ENCODE data around the gene RASD1.
"Not testable (repeated sequence)": the region's sequence is repeated elsewhere in the genome, so short reads cannot be mapped to it uniquely, and the experiment has no call there.

Gene RASD1

DNA sequence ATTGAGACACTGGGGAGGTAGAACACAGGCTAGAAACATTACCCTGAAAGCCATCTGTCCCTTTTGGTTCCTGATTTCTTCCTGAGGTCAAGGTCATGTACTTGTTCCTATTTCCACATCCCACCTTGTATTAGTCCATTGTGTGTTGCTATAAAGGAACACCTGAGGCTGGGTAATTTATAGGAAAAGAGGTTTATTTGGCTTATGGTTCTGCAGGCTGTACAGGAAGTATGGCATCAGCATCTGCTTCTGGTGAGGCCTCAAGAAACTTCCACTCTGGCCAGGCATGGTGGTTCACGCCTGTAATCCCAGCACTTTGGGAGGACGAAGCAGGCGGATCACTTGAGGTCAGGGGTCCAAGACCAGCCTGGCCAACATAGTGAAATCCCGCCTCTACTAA lies 26.8 kb downstream of the RASD1 start:
- no peak overlapping the region for H3K27ac ChIP-seq
- TF ChIP-seq, protein P1, sequence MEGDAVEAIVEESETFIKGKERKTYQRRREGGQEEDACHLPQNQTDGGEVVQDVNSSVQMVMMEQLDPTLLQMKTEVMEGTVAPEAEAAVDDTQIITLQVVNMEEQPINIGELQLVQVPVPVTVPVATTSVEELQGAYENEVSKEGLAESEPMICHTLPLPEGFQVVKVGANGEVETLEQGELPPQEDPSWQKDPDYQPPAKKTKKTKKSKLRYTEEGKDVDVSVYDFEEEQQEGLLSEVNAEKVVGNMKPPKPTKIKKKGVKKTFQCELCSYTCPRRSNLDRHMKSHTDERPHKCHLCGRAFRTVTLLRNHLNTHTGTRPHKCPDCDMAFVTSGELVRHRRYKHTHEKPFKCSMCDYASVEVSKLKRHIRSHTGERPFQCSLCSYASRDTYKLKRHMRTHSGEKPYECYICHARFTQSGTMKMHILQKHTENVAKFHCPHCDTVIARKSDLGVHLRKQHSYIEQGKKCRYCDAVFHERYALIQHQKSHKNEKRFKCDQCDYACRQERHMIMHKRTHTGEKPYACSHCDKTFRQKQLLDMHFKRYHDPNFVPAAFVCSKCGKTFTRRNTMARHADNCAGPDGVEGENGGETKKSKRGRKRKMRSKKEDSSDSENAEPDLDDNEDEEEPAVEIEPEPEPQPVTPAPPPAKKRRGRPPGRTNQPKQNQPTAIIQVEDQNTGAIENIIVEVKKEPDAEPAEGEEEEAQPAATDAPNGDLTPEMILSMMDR (conservative IDR thresholded peaks at IDR 0.05): no peak

DNA sequence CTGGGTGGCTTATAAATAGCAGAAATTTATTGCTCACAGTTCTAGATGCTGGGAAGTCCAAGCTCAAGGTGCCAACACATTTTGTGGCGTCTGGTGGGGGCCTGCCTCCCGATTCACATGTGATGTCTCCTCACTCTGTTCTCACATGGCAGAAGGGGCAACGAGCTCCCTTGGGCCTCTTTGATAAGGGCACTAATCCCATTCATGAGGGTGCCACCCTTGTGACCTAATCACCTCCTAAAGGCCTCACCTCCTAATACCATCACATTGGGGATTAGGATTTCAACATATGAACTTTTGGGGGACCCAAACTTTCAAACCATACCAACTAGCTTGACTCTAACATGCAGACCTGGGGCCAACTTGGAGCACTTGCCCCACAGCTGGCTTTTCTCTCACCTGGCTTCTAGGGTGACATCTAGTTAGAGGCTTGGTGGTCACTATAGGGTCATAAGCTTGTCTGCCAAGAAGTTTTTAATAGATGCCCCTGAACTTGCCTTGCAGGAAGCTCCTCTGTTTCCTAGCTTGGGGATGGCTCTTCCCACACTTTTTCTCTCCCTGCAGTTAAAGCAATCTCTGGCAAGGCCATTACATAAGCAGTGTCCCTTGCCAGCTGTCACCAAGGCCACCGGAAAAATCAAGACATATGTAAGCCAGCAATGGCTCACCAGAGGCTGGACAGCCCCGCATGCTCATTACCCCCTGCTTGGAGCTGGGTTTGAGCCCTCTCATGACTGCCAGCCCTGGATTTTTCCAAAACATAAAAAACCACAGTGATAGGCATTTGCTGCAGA lies 27.8 kb downstream of the RASD1 start:
- no peak overlapping the region for H3K27ac ChIP-seq
- TF ChIP-seq, protein P1 (conservative IDR thresholded peaks at IDR 0.05): no peak

DNA sequence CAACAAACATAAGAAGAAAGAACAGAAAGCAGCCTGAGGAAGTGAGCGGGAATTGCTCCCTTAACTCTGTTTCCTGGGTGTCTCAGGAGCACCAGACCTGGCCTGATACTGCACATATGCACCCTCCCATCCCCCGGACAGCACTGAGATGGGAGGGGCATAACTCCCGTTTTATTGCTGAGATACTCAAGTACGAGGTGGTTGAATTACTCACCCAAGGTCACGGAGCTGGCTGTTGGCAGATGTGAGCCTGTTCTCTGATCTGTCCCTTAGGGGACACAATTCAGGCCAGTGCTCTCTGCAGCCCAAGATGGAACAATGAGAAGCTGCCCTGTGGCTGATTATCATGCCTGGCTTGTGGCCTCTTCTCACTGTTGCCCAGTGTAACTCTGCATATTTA lies 28.5 kb downstream of the RASD1 start:
- no peak overlapping the region for H3K27ac ChIP-seq
- TF ChIP-seq, protein P1 (conservative IDR thresholded peaks at IDR 0.05): no peak

DNA sequence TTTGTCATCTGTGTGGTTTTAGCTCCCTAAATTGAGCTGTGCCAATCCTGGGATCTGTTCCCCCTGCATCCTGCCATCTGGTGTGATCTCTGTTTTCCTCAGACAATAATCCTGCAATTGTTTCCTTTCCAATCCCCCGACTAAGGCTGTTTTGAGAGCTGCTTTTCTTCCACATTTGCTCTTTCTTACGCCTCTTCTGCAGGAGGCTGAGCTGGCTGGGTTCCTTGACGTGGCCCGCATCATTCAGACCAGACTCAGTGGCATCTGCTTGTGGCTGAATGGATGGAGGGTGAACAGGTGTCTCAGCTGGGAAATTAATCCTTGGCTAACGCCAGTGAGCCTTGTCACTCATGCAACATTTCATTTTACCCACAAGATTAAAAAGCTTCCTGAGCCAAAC lies 29.2 kb downstream of the RASD1 start:
- TF ChIP-seq, protein P1 (conservative IDR thresholded peaks at IDR 0.05): no peak
- H3K27ac ChIP-seq: no peak overlapping the region

DNA sequence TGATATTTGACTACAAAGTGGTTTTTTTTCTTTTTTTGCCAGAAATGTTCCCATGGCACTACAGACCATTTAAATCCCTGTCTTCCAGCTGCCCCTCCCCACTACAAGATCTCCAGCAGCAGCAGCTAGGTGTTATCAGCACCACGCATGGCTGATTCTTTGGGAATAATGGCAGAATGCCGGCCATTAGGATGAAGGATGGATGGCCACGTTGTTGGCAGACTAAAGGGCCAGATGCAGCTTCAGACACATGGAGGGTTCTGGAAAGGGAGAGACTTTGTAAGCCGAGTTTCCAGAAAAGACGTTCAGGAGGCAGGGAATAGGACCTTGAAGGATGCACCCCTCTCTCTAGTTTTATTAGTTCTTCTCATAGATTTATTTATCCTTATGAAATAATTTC lies 29.7 kb downstream of the RASD1 start:
- no peak overlapping the region for H3K27ac ChIP-seq
- TF ChIP-seq, protein P1 (conservative IDR thresholded peaks at IDR 0.05): no peak

DNA sequence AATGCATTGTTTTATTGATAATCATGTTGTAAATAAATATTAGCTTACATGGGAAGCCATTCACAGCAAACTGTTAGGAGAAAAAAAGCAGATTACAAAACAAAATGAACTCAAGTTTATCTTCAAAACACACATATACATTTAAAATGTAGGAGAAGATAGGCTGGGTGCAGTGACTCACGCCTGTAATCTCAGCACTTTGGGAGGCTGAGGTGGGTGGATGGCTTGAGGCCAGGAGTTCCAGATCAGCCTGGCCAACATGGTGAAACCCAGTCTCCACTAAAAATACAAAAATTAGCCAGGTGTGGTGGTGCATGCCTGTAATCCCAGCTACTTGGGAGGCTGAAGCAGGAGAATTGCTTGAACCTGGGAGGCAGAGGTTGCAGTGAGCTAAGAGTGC lies 30.3 kb downstream of the RASD1 start:
- not testable (repeated sequence) for H3K27ac ChIP-seq

DNA sequence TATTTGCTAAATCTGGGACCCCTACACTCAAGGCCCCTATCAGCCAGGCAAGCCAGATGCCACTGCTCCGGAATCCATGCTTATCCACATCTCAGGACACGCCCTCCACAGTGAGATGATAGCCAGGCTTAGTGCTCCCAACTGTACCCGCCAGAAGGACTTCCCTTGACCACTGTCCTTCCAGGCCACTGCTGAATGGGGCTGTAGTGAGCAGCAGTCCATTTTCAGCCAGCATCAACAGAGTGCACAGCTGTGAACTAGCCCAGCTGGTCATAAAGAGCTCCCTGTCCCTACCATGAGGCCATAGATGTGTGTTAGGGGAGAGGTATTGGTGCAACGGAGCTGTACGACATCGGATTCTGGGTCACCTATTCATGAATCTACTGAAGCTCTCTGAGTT lies 32.4 kb downstream of the RASD1 start:
- no peak overlapping the region for H3K27ac ChIP-seq
- TF ChIP-seq, protein P1 (conservative IDR thresholded peaks at IDR 0.05): no peak

DNA sequence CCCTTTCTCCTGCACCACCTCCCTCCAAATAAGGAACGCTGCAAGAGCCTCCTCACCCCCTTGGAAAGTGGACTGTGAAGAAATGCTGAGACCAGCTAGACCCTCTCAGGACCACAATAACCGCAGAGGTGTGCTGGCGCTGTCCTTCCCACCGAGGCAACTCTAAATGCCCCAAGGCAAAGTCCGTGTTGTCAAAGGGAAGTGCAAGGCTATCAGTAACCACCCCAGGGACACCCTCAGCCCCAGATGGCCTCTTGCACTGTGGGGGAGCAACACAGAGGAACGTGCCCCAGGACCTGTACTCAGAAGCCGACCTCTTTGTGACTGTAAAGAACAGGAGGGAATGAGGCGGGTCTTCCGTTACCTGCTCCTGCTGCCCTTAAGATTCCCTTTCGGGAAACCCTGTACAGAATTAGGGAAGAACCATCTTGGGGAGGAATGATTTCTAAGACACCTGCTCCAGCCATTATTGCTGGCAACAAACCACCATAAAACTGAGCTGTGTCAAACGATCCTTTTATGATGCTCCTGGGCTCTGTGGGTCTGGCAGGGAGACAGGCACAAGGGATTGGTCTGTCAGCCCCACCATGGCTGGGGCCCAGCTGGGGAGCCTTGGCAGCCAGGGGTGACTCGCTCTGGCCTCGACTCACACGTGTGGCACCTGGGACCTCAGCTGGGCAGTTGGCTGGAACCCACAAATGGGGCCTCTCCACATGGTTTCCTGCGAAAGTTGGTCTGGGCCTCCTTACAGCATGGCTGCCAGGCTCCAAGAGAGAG lies 34.0 kb downstream of the RASD1 start:
- TF ChIP-seq, protein P1 (conservative IDR thresholded peaks at IDR 0.05): no peak
- no peak overlapping the region for H3K27ac ChIP-seq

All from VCaP (cell line).